Stomach (tissue), 9 donors: ENCODE measurements around the gene LBR. TPM values are rescaled to one million over a fixed set of nuclear protein-coding genes. Genes with fewer than 3 reads are reported as not detected.

Source experiments
- DNase-seq, 2 donors: peaks; one replicate each; pipeline versions ENCODE4 v3.0.0 to v3.0.0-alpha.2; 2013 to 2019
- H3K27ac ChIP-seq, 5 donors: fragments of 200-600 bp in 4 of 5; sonication (generic) in 4 of 5; one replicate each; pipeline ENCODE4 v1.5.1; 2013 to 2019; ENCODE audit warnings: mild to moderate bottlenecking in 1 of 5, moderate library complexity in 1 of 5
- H3K27me3 ChIP-seq, 3 donors: fragments of 200-600 bp; sonication (generic); one replicate each; pipeline ENCODE4 v1.5.1; 2017 to 2019; ENCODE audit warnings: mixed run types in 1 of 3
- H3K36me3 ChIP-seq, 4 donors: fragments of 200-600 bp; sonication (generic); 1 replicate in 3 of 4; 2 replicates in 1 of 4; pipeline ENCODE4 v1.5.1; 2016 to 2019
- H3K4me1 ChIP-seq, 4 donors: fragments of 200-600 bp; sonication (generic); one replicate each; pipeline ENCODE4 v1.5.1; 2016 to 2019
- H3K4me3 ChIP-seq, 4 donors: fragments of 200-600 bp; sonication (generic) in 3 of 4; one replicate each; pipeline ENCODE4 v1.5.1; 2016 to 2019; ENCODE audit warnings: mild to moderate bottlenecking in 1 of 4
- H3K9me3 ChIP-seq, 4 donors: fragments of 200-600 bp; sonication (generic); one replicate each; pipeline ENCODE4 v1.5.1; 2016 to 2019
- CTCF ChIP-seq, 7 experiments: fragments of 450-650 bp in 4 of 7; fragments of 200-600 bp in 3 of 7; sonication (generic) in 3 of 7; IDR thresholded peaks; one replicate each; pipeline ENCODE4 v1.5.1; 2016 to 2019; ENCODE audit warnings: antibody characterized with exemption in 7 of 7, control low read depth in 2 of 7, mild to moderate bottlenecking in 1 of 7
- EP300 ChIP-seq: sonication (generic); formaldehyde crosslinking; IDR thresholded peaks from one replicate; pipeline ENCODE4 v1.6.1; 2017; ENCODE audit warnings: antibody characterized with exemption
- POLR2A ChIP-seq, 4 donors: fragments of 450-650 bp; IDR thresholded peaks; one replicate each; pipeline ENCODE4 v1.6.1; 2016; ENCODE audit warnings: antibody characterized with exemption in 4 of 4, control low read depth in 2 of 4, mild to moderate bottlenecking in 1 of 4, moderate library complexity in 1 of 4
- POLR2AphosphoS5 ChIP-seq, 3 donors: sonication (generic); formaldehyde crosslinking; IDR thresholded peaks; one replicate each; pipeline ENCODE4 v1.6.1; 2016; ENCODE audit warnings: antibody characterized with exemption in 3 of 3
- WGBS, 5 donors: extraction: QIAGEN DNeasy Blood & Tissue Kit in 3 of 5; methylation state at CpG; one replicate each; pipeline versions ENCODE4 v1.1.5 to v1.1.7; 2013 to 2018; 5-methylcytosine and 5-hydroxymethylcytosine counted together
- intact Hi-C: fragments of 100-400 bp; cut with DNase I; formaldehyde crosslinking; loops from one replicate; pipeline ENCODE4 v1.15.1; 2023; ENCODE audit warnings: low total_unique reads
- polyA plus RNA-seq, 3 donors: library from polyadenylated mRNA; stranded (reverse); fragments of 200-250 nt; gene quantifications; one replicate each; pipeline ENCODE4 v1.2.3, GENCODE V29; 2013
- total RNA-seq, 5 donors: library from RNA; depleted of rRNA; stranded (reverse); fragments of >200 nt; gene quantifications; one replicate each; pipeline versions ENCODE4 v1.1.0 to v1.2.3, GENCODE V29; 2014 to 2016
- donor health status: healthy with polysubstance abuse.
- donor health status: Bipolar disorder and iron deficiency.
- donor health status: healthy.

The LBR gene
- total and polyA plus RNA-seq, 8 donors = 6.9 to 159 (median 54.3) TPM

- Histone ChIP-seq H3K27ac (peak overlapping the region in 4 of 5 donors; percentile 71 to 87 (median 78)), H3K4me3 (peak overlapping the region in 1 of 4 donors; percentile 25)
- 75 to 84% (median 79%) methylated on average over 9 to 10 of the region's 10 CpGs for WGBS, 5 donors
Observed at GRCh38 chr1:225468270-225469020, 40.6 kb upstream of the LBR start.

GRCh38 chr1:225467193-225468020 is 39.6 kb upstream of the LBR start:
- H3K4me3 ChIP-seq = peak overlapping the region; percentile 4 to 37 (median 28)
- intact Hi-C loops = no loop called here
- H3K9me3 ChIP-seq = no peaks in the 10 kb centered on the region
- 48 to 67% (median 64%) methylated on average over 21 to 26 of the region's 26 CpGs for WGBS, 5 donors
- H3K4me1 ChIP-seq = peaks cover 0 to 31% (median 7%) of the 10 kb centered on the region in 4 donors
- TF ChIP-seq POLR2A (IDR thresholded peaks at IDR 0.05) (no peak), EP300 (no peak), CTCF (IDR thresholded peaks at IDR 0.05) (no peak), POLR2AphosphoS5 (IDR thresholded peaks at IDR 0.05) (peak in 2 of 3 donors; percentile 51 to 69)
- peak overlapping the region; percentile 66 to 87 (median 73) for H3K27ac ChIP-seq
- DNase-seq = peak; percentile 63 to 85
- H3K36me3 ChIP-seq = no peaks in the 10 kb centered on the region
- no peaks in the 10 kb centered on the region for H3K27me3 ChIP-seq

More at GRCh38 chr1:225468270-225469020, 40.6 kb upstream of the LBR start:
- no peak for DNase-seq
- peaks cover 0 to 20% (median 2%) of the 10 kb centered on the region in 4 donors for H3K4me1 ChIP-seq
- intact Hi-C loops = no loop called here
- H3K9me3 ChIP-seq = no peaks in the 10 kb centered on the region
- H3K27me3 ChIP-seq = no peaks in the 10 kb centered on the region
- TF ChIP-seq POLR2A (IDR thresholded peaks at IDR 0.05) (no peak), EP300 (no peak), POLR2AphosphoS5 (IDR thresholded peaks at IDR 0.05) (no peak), CTCF (IDR thresholded peaks at IDR 0.05) (no peak)
- H3K36me3 ChIP-seq = no peaks in the 10 kb centered on the region

GRCh38 chr1:225466848-225467192 is 39.0 kb upstream of the LBR start:
- Histone ChIP-seq H3K4me1 (peaks cover 0 to 36% (median 10%) of the 10 kb centered on the region in 4 donors), H3K36me3 (no peaks in the 10 kb centered on the region), H3K27ac (peak overlapping the region in 4 of 5 donors; percentile 71 to 87 (median 78)), H3K27me3 (no peaks in the 10 kb centered on the region), H3K9me3 (no peaks in the 10 kb centered on the region), H3K4me3 (no peak overlapping the region)
- 84 to 93% (median 86%) methylated on average over 4 of the region's 4 CpGs for WGBS, 5 donors
- no peak for DNase-seq
- no peak for TF ChIP-seq CTCF (IDR thresholded peaks at IDR 0.05)
- TF ChIP-seq POLR2AphosphoS5 (IDR thresholded peaks at IDR 0.05) = no peak
- TF ChIP-seq EP300 = no peak
- no peak for TF ChIP-seq POLR2A (IDR thresholded peaks at IDR 0.05)
- intact Hi-C loops = no loop called here

- Histone ChIP-seq H3K4me3 (no peak overlapping the region), H3K4me1 (peaks cover 3 to 44% (median 18%) of the 10 kb centered on the region in 4 donors), H3K27ac (no peak overlapping the region), H3K27me3 (no peaks in the 10 kb centered on the region), H3K9me3 (no peaks in the 10 kb centered on the region), H3K36me3 (no peaks in the 10 kb centered on the region)
- DNase-seq = no peak
- 89 to 95% (median 91%) methylated on average over 19 to 26 of the region's 26 CpGs for WGBS, 5 donors
- TF ChIP-seq POLR2A (IDR thresholded peaks at IDR 0.05) = no peak
- no peak for TF ChIP-seq POLR2AphosphoS5 (IDR thresholded peaks at IDR 0.05)
- TF ChIP-seq EP300 = no peak
- no peak for TF ChIP-seq CTCF (IDR thresholded peaks at IDR 0.05)
- intact Hi-C loops = no loop called here
Observed at GRCh38 chr1:225465793-225466517, 38.1 kb upstream of the LBR start.
